ENCODE measurements around the gene PXN. TPM values are rescaled to one million over a fixed set of nuclear protein-coding genes. Genes with fewer than 3 reads are reported as not detected.
"Not testable (repeated sequence)": the region's sequence is repeated elsewhere in the genome, so short reads cannot be mapped to it uniquely, and the experiment has no call there.

PXN gene
- total and polyA plus RNA-seq, 10 of the 15 experiments (the other 5 are each of a cell fraction or from before 2014, with no cell fraction given), result 1.0 to 32.0 (median 11.5) TPM

- ATAC-seq, result no peak
- Histone ChIP-seq H4K20me1 (ENCODE audit: control insufficient read depth, insufficient read depth) (no peaks in the 10 kb centered on the region), H3K79me2 (ENCODE audit: control insufficient read depth, insufficient read depth, low read length) (no peaks in the 10 kb centered on the region), H3K9me3 (replicated peaks; ENCODE audit: control insufficient read depth, insufficient read depth, low read length) (no peaks in the 10 kb centered on the region; the same call in 2 of the 3 replicates), H3K27me3 (replicated peaks in 1 of 2; ENCODE audit: control insufficient read depth in 2 of 2, insufficient read depth in 2 of 2, low read length in 1 of 2) (no peaks in the 10 kb centered on the region), H3K27ac (ENCODE audit: control insufficient read depth, insufficient read depth) (no peak overlapping the region), H3K9ac (ENCODE audit: control insufficient read depth, insufficient read depth, low read length) (no peak overlapping the region), H3K4me1 (ENCODE audit: control insufficient read depth, insufficient read depth, low read length) (peaks cover 28% of the 10 kb centered on the region), H3K4me2 (ENCODE audit: control insufficient read depth, insufficient read depth) (no peak overlapping the region), H2AFZ (ENCODE audit: control insufficient read depth, low read depth, low read length) (no peak overlapping the region), H3K36me3 (ENCODE audit: control insufficient read depth in 2 of 2, insufficient read depth in 2 of 2, low read length in 1 of 2) (no peaks in the 10 kb centered on the region), H3K4me3 (no peak overlapping the region)
- no peak for FAIRE-seq
- 74% methylated on average over 7 of the region's 7 CpGs for WGBS (ENCODE audit: insufficient coverage, insufficient replicate concordance, low lambda C conversion rate, missing lambda C conversion rate)
- no peak for DNase-seq (ENCODE audit: low read depth, low spot score)
- SMC1A ChIA-PET (ENCODE audit: uncharacterized antibody, unreplicated experiment), result interaction anchor here (1.2 to 2.3 kb wide), 3 partner anchors 7 to 27 kb away, joined by 3 to 9 read pairs (median 5); no protein-coding TSS in a partner anchor
- no peak for TF ChIP-seq LARP7 (IDR thresholded peaks at IDR 0.05)
- TF ChIP-seq CTCF (IDR thresholded peaks at IDR 0.05 in 2 of 3, conservative IDR thresholded peaks at IDR 0.05 in 1 of 3; ENCODE audit: control insufficient read depth in 2 of 3, extremely low read depth in 1 of 3, insufficient read depth in 1 of 3, low read depth in 3 of 3, low read length in 3 of 3), result peak in 1 of 3 experiments; percentile 8; a peak in 1 of 6 replicates
- RAD21 ChIA-PET (ENCODE audit: unreplicated experiment), result interaction anchor here (0.7 kb wide), 1 partner anchor 549 kb away, joined by 3 read pairs; no protein-coding TSS in a partner anchor
- CTCF ChIA-PET, result interaction anchor here (0.9 to 1.0 kb wide), 2 partner anchors 13 to 27 kb away, joined by 3 to 5 read pairs; no protein-coding TSS in a partner anchor
- BruUV-seq (replicated peaks), result no TSS peak
- POLR2A ChIA-PET, result interaction anchor here (0.6 kb wide), 1 partner anchor 88 kb away, joined by 5 read pairs; no protein-coding TSS in a partner anchor
- intact Hi-C loops (cut with micrococcal nuclease; ENCODE audit: unreplicated experiment) (no loop called here), in situ Hi-C loops (cut with MboI) (no loop called here)
These were observed 10.7 kb downstream of the PXN start for GRCh38 chr12:120254809-120255208.

- SMC1A ChIA-PET (ENCODE audit: uncharacterized antibody, unreplicated experiment), result interaction anchor here (2.2 to 2.3 kb wide), 2 partner anchors 9 to 25 kb away, joined by 5 to 9 read pairs; no protein-coding TSS in a partner anchor
- H3K27ac ChIP-seq (ENCODE audit: control insufficient read depth, insufficient read depth); H2AFZ ChIP-seq (ENCODE audit: control insufficient read depth, low read depth, low read length); H4K20me1 ChIP-seq (ENCODE audit: control insufficient read depth, insufficient read depth); intact Hi-C loops (cut with micrococcal nuclease; ENCODE audit: unreplicated experiment); H3K9me3 ChIP-seq (replicated peaks; ENCODE audit: control insufficient read depth, insufficient read depth, low read length); H3K9ac ChIP-seq (ENCODE audit: control insufficient read depth, insufficient read depth, low read length); FAIRE-seq; H3K27me3 ChIP-seq (replicated peaks in 1 of 2; ENCODE audit: control insufficient read depth in 2 of 2, insufficient read depth in 2 of 2, low read length in 1 of 2); in situ Hi-C loops (cut with MboI); DNase-seq (ENCODE audit: low read depth, low spot score); BruUV-seq (replicated peaks); H3K36me3 ChIP-seq (ENCODE audit: control insufficient read depth in 2 of 2, insufficient read depth in 2 of 2, low read length in 1 of 2); H3K79me2 ChIP-seq (ENCODE audit: control insufficient read depth, insufficient read depth, low read length): not testable (repeated sequence)
- ATAC-seq, result peak; percentile 55
- H3K4me1 ChIP-seq (ENCODE audit: control insufficient read depth, insufficient read depth, low read length), result peaks cover 35% of the 10 kb centered on the region
- 0 out of 2 replicates have a peak overlapping the region, but pooled peaks have one; percentile 13 for H3K4me2 ChIP-seq (ENCODE audit: control insufficient read depth, insufficient read depth)
- RAD21 ChIA-PET (ENCODE audit: unreplicated experiment), result interaction anchor here (1.2 to 1.7 kb wide), 2 partner anchors 9 to 26 kb away, joined by 6 to 7 read pairs; no protein-coding TSS in a partner anchor
- POLR2A ChIA-PET, result interaction anchor here (0.6 to 1.9 kb wide), 3 partner anchors 9 to 89 kb away, joined by 4 to 6 read pairs (median 4); no protein-coding TSS in a partner anchor
- TF ChIP-seq RUNX3 (IDR thresholded peaks at IDR 0.05; ENCODE audit: low read length), result peak; percentile 64
- 0 out of 2 replicates have a peak overlapping the region, but pooled peaks have one; percentile 32 for H3K4me3 ChIP-seq
- CTCF ChIA-PET, result interaction anchor here (1.3 to 1.9 kb wide), 2 partner anchors 23 to 25 kb away, joined by 5 to 6 read pairs; no protein-coding TSS in a partner anchor
- 2% methylated on average over 6 of the region's 6 CpGs for WGBS (ENCODE audit: insufficient coverage, insufficient replicate concordance, low lambda C conversion rate, missing lambda C conversion rate)
These were observed 12.2 kb downstream of the PXN start for GRCh38 chr12:120253313-120253712.
